ENCODE results near the gene SCNN1G. TPM values are rescaled to one million over a fixed set of nuclear protein-coding genes. Genes with fewer than 3 reads are reported as not detected.

The SCNN1G gene
- total RNA-seq, 1 donor from 2014 or later = not detected

GRCh38 chr16:23215435-23215834, 32.9 kb downstream of the SCNN1G start:
- H3K4me3 ChIP-seq = no peak overlapping the region
- H3K79me2 ChIP-seq (ENCODE audit: low read depth) = no peaks in the 10 kb centered on the region
- H3F3A ChIP-seq (ENCODE audit: low read depth) = no peaks in the 10 kb centered on the region
- H3K27ac ChIP-seq = no peak overlapping the region
- no peak overlapping the region for H3K4me2 ChIP-seq
- H3K36me3 ChIP-seq = no peaks in the 10 kb centered on the region
- no peaks in the 10 kb centered on the region for H3K36me3 Mint-ChIP-seq
- H3K9me3 ChIP-seq (ENCODE audit: low read depth) = no peaks in the 10 kb centered on the region
- no peak for DNase-seq (ENCODE audit: low spot score)
- no peaks in the 10 kb centered on the region for H4K20me1 ChIP-seq (ENCODE audit: low read depth)
- no peaks in the 10 kb centered on the region for H3K27me3 ChIP-seq
- H3K27ac Mint-ChIP-seq = no peak overlapping the region
- TF ChIP-seq EZH2phosphoT487 (IDR thresholded peaks at IDR 0.05) (no peak), CTCF (IDR thresholded peaks at IDR 0.05) (no peak), EZH2 (IDR thresholded peaks at IDR 0.05) (no peak)
- peaks cover 4% of the 10 kb centered on the region for H3K27me3 Mint-ChIP-seq (ENCODE audit: insufficient read depth, low read depth)
- H3K4me3 Mint-ChIP-seq = no peak overlapping the region
- H3K9ac ChIP-seq = no peak overlapping the region
- H2AFZ ChIP-seq (replicated peaks) = no peak overlapping the region
- no peaks in the 10 kb centered on the region for H3K4me1 ChIP-seq
- no peaks in the 10 kb centered on the region for H3K9me3 Mint-ChIP-seq
- H3K4me1 Mint-ChIP-seq = no peaks in the 10 kb centered on the region

- TF ChIP-seq EZH2 (IDR thresholded peaks at IDR 0.05) (no peak), EZH2phosphoT487 (IDR thresholded peaks at IDR 0.05) (no peak), CTCF (IDR thresholded peaks at IDR 0.05) (no peak)
- Histone ChIP-seq H3F3A (ENCODE audit: low read depth) (no peaks in the 10 kb centered on the region), H2AFZ (replicated peaks) (no peak overlapping the region), H3K4me3 (no peak overlapping the region), H3K4me1 (no peaks in the 10 kb centered on the region), H3K9ac (no peak overlapping the region), H3K79me2 (ENCODE audit: low read depth) (no peaks in the 10 kb centered on the region), H3K27ac (no peak overlapping the region), H3K36me3 (no peaks in the 10 kb centered on the region), H3K4me2 (no peak overlapping the region), H3K27me3 (no peaks in the 10 kb centered on the region), H4K20me1 (ENCODE audit: low read depth) (no peaks in the 10 kb centered on the region), H3K9me3 (ENCODE audit: low read depth) (no peaks in the 10 kb centered on the region)
- no peaks in the 10 kb centered on the region for H3K36me3 Mint-ChIP-seq
- peaks cover 2% of the 10 kb centered on the region for H3K27me3 Mint-ChIP-seq (ENCODE audit: insufficient read depth, low read depth)
- H3K9me3 Mint-ChIP-seq = no peaks in the 10 kb centered on the region
- no peaks in the 10 kb centered on the region for H3K4me1 Mint-ChIP-seq
- no peak overlapping the region for H3K27ac Mint-ChIP-seq
- DNase-seq (ENCODE audit: low spot score) = no peak
- H3K4me3 Mint-ChIP-seq = no peak overlapping the region
Observed at GRCh38 chr16:23216658-23217246, 34.2 kb downstream of the SCNN1G start.

- H3K36me3 Mint-ChIP-seq = no peaks in the 10 kb centered on the region
- no peaks in the 10 kb centered on the region for H3K4me1 ChIP-seq
- no peak overlapping the region for H3K4me3 ChIP-seq
- H3K9me3 Mint-ChIP-seq = no peaks in the 10 kb centered on the region
- H3K79me2 ChIP-seq (ENCODE audit: low read depth) = no peaks in the 10 kb centered on the region
- no peaks in the 10 kb centered on the region for H3K9me3 ChIP-seq (ENCODE audit: low read depth)
- H4K20me1 ChIP-seq (ENCODE audit: low read depth) = no peaks in the 10 kb centered on the region
- DNase-seq (ENCODE audit: low spot score) = no peak
- H3K36me3 ChIP-seq = no peaks in the 10 kb centered on the region
- no peak overlapping the region for H3K4me2 ChIP-seq
- H3K27ac ChIP-seq = no peak overlapping the region
- H2AFZ ChIP-seq (replicated peaks) = no peak overlapping the region
- H3K9ac ChIP-seq = no peak overlapping the region
- no peaks in the 10 kb centered on the region for H3F3A ChIP-seq (ENCODE audit: low read depth)
- H3K27ac Mint-ChIP-seq = no peak overlapping the region
- no peak overlapping the region for H3K4me3 Mint-ChIP-seq
- no peaks in the 10 kb centered on the region for H3K27me3 ChIP-seq
- TF ChIP-seq EZH2 (IDR thresholded peaks at IDR 0.05) = no peak
- TF ChIP-seq CTCF (IDR thresholded peaks at IDR 0.05) = no peak
- no peak for TF ChIP-seq EZH2phosphoT487 (IDR thresholded peaks at IDR 0.05)
- H3K4me1 Mint-ChIP-seq = no peaks in the 10 kb centered on the region
- H3K27me3 Mint-ChIP-seq (ENCODE audit: insufficient read depth, low read depth) = peaks cover 3% of the 10 kb centered on the region
Observed at GRCh38 chr16:23217646-23218045, 35.1 kb downstream of the SCNN1G start.

Data from neural progenitor cell (in vitro differentiated cells).